Activated T-cell treated with anti-CD3 and anti-CD28 coated beads, Interleukin-2, amount 50 U/mL, for 48 hours (primary cell): ENCODE measurements around the gene B3GNT8.
"Not testable (repeated sequence)": the region's sequence is repeated elsewhere in the genome, so short reads cannot be mapped to it uniquely, and the experiment has no call there.

Experiments
- DNase-seq, 2 experiments: peaks; one replicate each; pipeline ENCODE4 v3.0.0-alpha.2; 2020

Gene B3GNT8

DNA sequence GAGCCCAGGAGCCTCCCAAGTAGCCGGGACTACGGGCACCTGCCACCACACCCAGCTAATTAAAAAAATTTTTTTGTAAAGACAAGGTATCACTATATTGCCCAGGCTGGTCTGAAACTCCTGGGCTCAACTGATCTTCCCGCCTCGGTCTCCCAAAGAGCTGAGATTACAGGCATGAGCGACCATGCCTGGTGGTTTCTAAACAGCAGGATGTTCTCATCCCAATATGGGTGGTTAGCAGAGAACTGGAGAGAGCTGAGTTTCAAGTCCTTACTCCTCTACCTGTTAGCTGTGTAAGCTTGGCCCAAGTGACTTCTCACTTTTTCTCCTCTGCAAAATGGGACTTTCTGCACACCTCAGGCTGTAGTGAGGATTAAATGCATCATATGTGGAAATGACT is 42.8 kb downstream of the B3GNT8 start:
- no peak for DNase-seq

DNA sequence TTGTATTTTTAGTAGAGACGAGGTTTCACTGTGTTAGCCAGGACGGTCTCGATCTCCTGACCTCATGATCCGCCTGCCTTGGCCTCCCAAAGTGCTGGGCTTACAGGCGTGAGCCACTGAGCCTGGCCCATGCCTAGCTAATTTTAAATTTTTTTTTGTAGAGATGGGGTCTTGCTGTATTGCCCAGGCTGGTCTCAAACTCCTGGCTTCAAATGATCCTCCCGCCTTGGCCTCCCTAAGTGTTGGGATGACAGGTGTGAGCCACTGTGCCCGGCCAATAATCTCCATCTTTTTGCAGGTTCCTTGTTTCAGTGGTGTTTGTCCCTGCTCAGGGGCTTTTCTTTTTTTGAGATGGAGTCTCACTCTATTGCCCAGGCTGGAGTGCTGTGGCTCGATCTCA is 45.6 kb downstream of the B3GNT8 start:
- not testable (repeated sequence) for DNase-seq

DNA sequence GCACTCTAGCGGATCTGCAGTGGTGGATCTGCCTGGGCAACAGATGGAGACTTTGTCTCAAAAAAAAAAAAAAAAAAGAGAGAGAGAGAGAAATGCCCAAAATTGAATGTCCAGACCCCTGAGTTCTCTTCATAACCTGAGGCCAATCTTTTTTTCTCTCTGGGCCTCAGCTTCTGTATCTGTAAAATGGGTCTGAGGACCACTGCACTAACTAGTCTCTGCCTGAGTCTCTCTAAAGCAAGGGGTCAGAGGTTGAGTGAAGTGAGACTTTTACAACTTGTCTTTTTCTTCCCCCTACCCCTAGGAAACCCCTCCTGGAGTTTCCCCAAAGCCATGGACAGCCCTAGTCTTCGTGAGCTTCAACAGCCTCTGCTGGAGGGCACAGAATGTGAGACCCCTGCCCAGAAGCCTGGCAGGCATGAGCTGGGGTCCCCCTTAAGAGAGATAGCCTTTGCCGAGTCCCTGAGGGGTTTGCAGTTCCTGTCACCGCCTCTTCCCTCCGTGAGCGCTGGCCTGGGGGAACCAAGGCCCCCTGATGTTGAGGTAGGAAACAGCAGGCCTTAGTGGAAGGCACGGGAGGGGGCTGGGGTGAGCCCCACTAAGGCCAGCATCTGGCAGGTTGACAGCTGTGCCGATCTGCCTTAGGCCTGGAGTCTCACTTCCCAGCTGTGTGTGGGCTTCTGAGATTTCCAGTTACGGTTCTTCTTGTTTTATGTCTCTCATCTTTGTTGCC is 49.0 kb downstream of the B3GNT8 start:
- DNase-seq = peak in 1 of 2 experiments; percentile 42

- peak in 1 of 2 experiments; percentile 44 for DNase-seq
These were observed 50.2 kb downstream of the B3GNT8 start for GRCh38 chr19:41376998-41377365.

- peak; percentile 41 to 46 for DNase-seq
These were observed 50.8 kb downstream of the B3GNT8 start, which contains the start of gene TMEM91 for GRCh38 chr19:41376241-41376997. TMEM91 (plus strand) TSS chr19:41376533; CDS start chr19:41378310, 1,777 bp downstream.
